ENCODE results near the gene CABP7. TPM values are rescaled to one million over a fixed set of nuclear protein-coding genes. Genes with fewer than 3 reads are reported as not detected.

The CABP7 gene
- total and polyA plus RNA-seq, 2 experiments from 2014 or later = 0.06 to 0.24 TPM

GRCh38 chr22:29674121-29674520, 45.7 kb upstream of the CABP7 start:
- Mint-ChIP-seq H3K4me1 (no peaks in the 10 kb centered on the region), H3K4me3 (no peak overlapping the region), H3K36me3 (ENCODE audit: low read depth) (peaks cover 28% of the 10 kb centered on the region), H3K27me3 (ENCODE audit: insufficient read depth, low read depth, poor library complexity) (peaks cover 4% of the 10 kb centered on the region), H3K9me3 (no peaks in the 10 kb centered on the region), H3K27ac (no peak overlapping the region)
- no peak overlapping the region for H3K4me3 ChIP-seq
- ATAC-seq (no peak), DNase-seq (ENCODE audit: low spot score) (no peak)
- no peak overlapping the region for H2AFZ ChIP-seq
- TF ChIP-seq NANOG (IDR thresholded peaks at IDR 0.05; ENCODE audit: borderline replicate concordance) = no peak
- no peak for TF ChIP-seq REST (IDR thresholded peaks at IDR 0.05; ENCODE audit: unreplicated experiment)
- no peak for TF ChIP-seq POLR2AphosphoS5 (IDR thresholded peaks at IDR 0.05; ENCODE audit: low read depth)
- TF ChIP-seq ETS1 (IDR thresholded peaks at IDR 0.05) = no peak
- TF ChIP-seq JUNB (IDR thresholded peaks at IDR 0.05; ENCODE audit: unreplicated experiment) = no peak
- TF ChIP-seq EZH2phosphoT487 (IDR thresholded peaks at IDR 0.05; ENCODE audit: unreplicated experiment) = no peak
- TF ChIP-seq ZNF462 (CRISPR knock-in tag; IDR thresholded peaks at IDR 0.05) = no peak
- TF ChIP-seq ZNF114 (CRISPR knock-in tag; IDR thresholded peaks at IDR 0.05) = no peak
- TF ChIP-seq ZNF331 (CRISPR knock-in tag; IDR thresholded peaks at IDR 0.05; ENCODE audit: low read depth) = no peak
- no peaks in the 10 kb centered on the region for H3K79me2 ChIP-seq (replicated peaks; ENCODE audit: insufficient read depth)
- no peak overlapping the region for H3K27ac ChIP-seq (ENCODE audit: low read depth)
- H3K9me2 ChIP-seq (ENCODE audit: insufficient read depth) = no peaks in the 10 kb centered on the region
- peaks cover 12% of the 10 kb centered on the region; the same call in 1 of the 2 replicates for H3K36me3 ChIP-seq (ENCODE audit: insufficient read depth)
- H3K27me3 ChIP-seq (ENCODE audit: insufficient read depth) = no peaks in the 10 kb centered on the region
- no peaks in the 10 kb centered on the region for H3F3A ChIP-seq (replicated peaks; ENCODE audit: low read depth)
- peaks cover 11% of the 10 kb centered on the region; the same call in 1 of the 2 replicates for H4K20me1 ChIP-seq (replicated peaks; ENCODE audit: insufficient read depth)
- no peaks in the 10 kb centered on the region for H3K4me1 ChIP-seq (ENCODE audit: insufficient read depth)
- H3K4me2 ChIP-seq = no peak overlapping the region
